ENCODE data around the gene PDCL2.
A peak's percentile ranks its signal among the peaks of the same experiment; 100 is the strongest.
"Not testable (repeated sequence)": the region's sequence is repeated elsewhere in the genome, so short reads cannot be mapped to it uniquely, and the experiment has no call there.

Gene PDCL2

GRCh38 chr4:55592014-55592413, at the start of gene PDCL2:
TSS of gene PDCL2 (minus strand) at chr4:55592245. CDS start at chr4:55592109, 136 bp downstream.
- DNase-seq, result no peak

- DNase-seq, result no peak
These were observed 45.3 kb upstream of the PDCL2 start for GRCh38 chr4:55637272-55637820.

GRCh38 chr4:55636656-55636999, 44.6 kb upstream of the PDCL2 start:
- DNase-seq, result no peak

- peak in 1 of 14 donors; percentile 0 for DNase-seq
These were observed 44.0 kb upstream of the PDCL2 start, which contains the start of gene NMU for GRCh38 chr4:55635741-55636655. TSS of gene NMU (minus strand) at chr4:55636298. CDS start at chr4:55636192, 106 bp downstream.

- no peak for DNase-seq
These were observed 43.2 kb upstream of the PDCL2 start for GRCh38 chr4:55635282-55635681.

- no peak for DNase-seq
These were observed 42.5 kb upstream of the PDCL2 start for GRCh38 chr4:55634417-55635128.

- no peak for DNase-seq
These were observed 41.9 kb upstream of the PDCL2 start for GRCh38 chr4:55633903-55634302.

GRCh38 chr4:55625835-55626234, 33.8 kb upstream of the PDCL2 start:
- DNase-seq, result no peak

GRCh38 chr4:55624063-55624462, 32.0 kb upstream of the PDCL2 start:
- not testable (repeated sequence) for DNase-seq

- DNase-seq, result no peak
These were observed 26.6 kb upstream of the PDCL2 start for GRCh38 chr4:55618546-55619143.

- DNase-seq, result no peak
These were observed 25.6 kb upstream of the PDCL2 start for GRCh38 chr4:55617587-55618197.

GRCh38 chr4:55615008-55615407, 23.0 kb upstream of the PDCL2 start:
- DNase-seq, result no peak

GRCh38 chr4:55613621-55614020, 21.6 kb upstream of the PDCL2 start:
- no peak for DNase-seq

GRCh38 chr4:55612341-55612740, 20.3 kb upstream of the PDCL2 start:
- no peak for DNase-seq

GRCh38 chr4:55611358-55612059, 19.5 kb upstream of the PDCL2 start:
- DNase-seq, result no peak

- DNase-seq, result no peak
These were observed 18.3 kb upstream of the PDCL2 start for GRCh38 chr4:55610381-55610780.

GRCh38 chr4:55609393-55609866, 17.4 kb upstream of the PDCL2 start:
- DNase-seq, result no peak

- DNase-seq, result no peak
These were observed 16.5 kb upstream of the PDCL2 start for GRCh38 chr4:55608591-55608990.

- no peak for DNase-seq
These were observed 13.0 kb upstream of the PDCL2 start for GRCh38 chr4:55604996-55605395.

GRCh38 chr4:55600640-55601039, 8.6 kb upstream of the PDCL2 start:
- DNase-seq, result no peak

GRCh38 chr4:55598641-55599040, 6.6 kb upstream of the PDCL2 start:
- DNase-seq, result no peak

GRCh38 chr4:55588160-55588559, 3.9 kb downstream of the PDCL2 start:
- no peak for DNase-seq

Measured in C1 segment of cervical spinal cord (tissue), 14 donors.